Loucy (cell line): Measurements from ENCODE around the gene MGAT5B.

Experiments used
- H2AFZ ChIP-seq: fragments of 200-600 bp; sonication (generic); 2 replicates; pipeline ENCODE4 v1.6.0; 2016; ENCODE audit warnings: antibody characterized with exemption, mild to moderate bottlenecking, low read length, moderate library complexity
- H3F3A ChIP-seq: fragments of 200-600 bp; 2 replicates; pipeline ENCODE4 v1.6.0; 2016; ENCODE audit warnings: antibody characterized with exemption, low read depth, mild to moderate bottlenecking
- H3K27me3 ChIP-seq: fragments of 200-600 bp; sonication (generic); 2 replicates; pipeline ENCODE4 v1.6.1; 2014; ENCODE audit warnings: low read length, mild to moderate bottlenecking; ENCODE audit not compliant: insufficient read depth, poor library complexity, severe bottlenecking
- H3K36me3 ChIP-seq: fragments of 200-600 bp; sonication (generic); 2 replicates; pipeline ENCODE4 v1.6.1; 2016; ENCODE audit warnings: low read length; ENCODE audit not compliant: insufficient read depth
- H3K4me1 ChIP-seq: fragments of 200-600 bp; sonication (generic); 2 replicates; pipeline ENCODE4 v1.5.1; 2014; ENCODE audit warnings: low read length, mild to moderate bottlenecking; ENCODE audit not compliant: insufficient read depth, poor library complexity, severe bottlenecking
- H3K4me2 ChIP-seq: fragments of 200-600 bp; sonication (generic); 2 replicates; pipeline ENCODE4 v1.6.0; 2014; ENCODE audit warnings: antibody characterized with exemption, low read length, low read depth, mild to moderate bottlenecking; ENCODE audit not compliant: poor library complexity, severe bottlenecking
- H3K4me3 ChIP-seq: fragments of 200-600 bp; sonication (generic); 2 replicates; pipeline ENCODE4 v1.5.1; 2014; ENCODE audit warnings: low read length, mild to moderate bottlenecking, mixed read lengths; ENCODE audit not compliant: poor library complexity, severe bottlenecking
- H3K79me2 ChIP-seq: fragments of 200-600 bp; sonication (generic); 2 replicates; pipeline ENCODE4 v1.6.1; 2014; ENCODE audit warnings: low read length; ENCODE audit not compliant: insufficient read depth
- H3K9ac ChIP-seq: fragments of 200-600 bp; sonication (generic); 2 replicates; pipeline ENCODE4 v1.6.0; 2014; ENCODE audit warnings: mild to moderate bottlenecking, low read depth, low read length, moderate library complexity; ENCODE audit not compliant: poor library complexity, severe bottlenecking
- H3K9me2 ChIP-seq: fragments of 200-600 bp; sonication (generic); replicated peaks from 2 replicates; pipeline ENCODE4 v1.6.1; 2016; ENCODE audit warnings: low read depth, low read length, mixed read lengths
- H3K9me3 ChIP-seq: fragments of 200-600 bp; sonication (generic); 2 replicates; pipeline ENCODE4 v1.6.1; 2014; ENCODE audit warnings: mild to moderate bottlenecking, antibody characterized with exemption, low read length, low read depth; ENCODE audit not compliant: insufficient read depth
- H4K20me1 ChIP-seq: fragments of 200-600 bp; sonication (generic); 2 replicates; pipeline ENCODE4 v1.6.0; 2014; ENCODE audit warnings: antibody characterized with exemption, low read length, mild to moderate bottlenecking; ENCODE audit not compliant: insufficient read depth, poor library complexity, severe bottlenecking
- CTCF ChIP-seq: fragments of 200-600 bp; sonication (generic); conservative IDR thresholded peaks from 2 replicates; pipeline ENCODE4 v1.5.1; 2014; ENCODE audit warnings: mild to moderate bottlenecking, antibody characterized with exemption, low read length
- EZH2phosphoT487 ChIP-seq: fragments of 200-600 bp; IDR thresholded peaks from 2 replicates; pipeline ENCODE4 v1.6.1; 2018; ENCODE audit warnings: antibody characterized with exemption, mild to moderate bottlenecking, moderate library complexity, borderline replicate concordance

The MGAT5B gene

GRCh38 chr17:76948726-76949342 is 80.6 kb downstream of the MGAT5B start:
- H2AFZ ChIP-seq, result no peak overlapping the region
- H3K27me3 ChIP-seq, result no peaks in the 10 kb centered on the region
- H3K9me2 ChIP-seq, result no peaks in the 10 kb centered on the region
- no peaks in the 10 kb centered on the region for H3K36me3 ChIP-seq
- H3K4me2 ChIP-seq, result no peak overlapping the region
- no peaks in the 10 kb centered on the region for H3K9me3 ChIP-seq
- H3K4me1 ChIP-seq, result peaks cover 4% of the 10 kb centered on the region
- H4K20me1 ChIP-seq, result no peaks in the 10 kb centered on the region
- no peaks in the 10 kb centered on the region for H3F3A ChIP-seq
- no peaks in the 10 kb centered on the region for H3K79me2 ChIP-seq
- no peak overlapping the region for H3K9ac ChIP-seq
- H3K4me3 ChIP-seq, result no peak overlapping the region
- TF ChIP-seq EZH2phosphoT487 (no peak), CTCF (no peak)

- no peaks in the 10 kb centered on the region for H3K79me2 ChIP-seq
- no peaks in the 10 kb centered on the region for H3K36me3 ChIP-seq
- no peak overlapping the region for H3K4me3 ChIP-seq
- no peaks in the 10 kb centered on the region for H3K9me3 ChIP-seq
- H3K9me2 ChIP-seq, result no peaks in the 10 kb centered on the region
- H3F3A ChIP-seq, result no peaks in the 10 kb centered on the region
- H2AFZ ChIP-seq, result no peak overlapping the region
- TF ChIP-seq CTCF (no peak), EZH2phosphoT487 (no peak)
- H3K4me2 ChIP-seq, result no peak overlapping the region
- no peaks in the 10 kb centered on the region for H4K20me1 ChIP-seq
- H3K27me3 ChIP-seq, result no peaks in the 10 kb centered on the region
- H3K4me1 ChIP-seq, result peaks cover 4% of the 10 kb centered on the region
- no peak overlapping the region for H3K9ac ChIP-seq
These were observed 81.9 kb downstream of the MGAT5B start for GRCh38 chr17:76949913-76950695.

GRCh38 chr17:76951375-76951905 is 83.2 kb downstream of the MGAT5B start:
- no peak overlapping the region for H3K4me2 ChIP-seq
- TF ChIP-seq EZH2phosphoT487, result no peak
- TF ChIP-seq CTCF, result no peak
- no peak overlapping the region for H2AFZ ChIP-seq
- H3K9me3 ChIP-seq, result no peaks in the 10 kb centered on the region
- no peaks in the 10 kb centered on the region for H3K79me2 ChIP-seq
- no peak overlapping the region for H3K9ac ChIP-seq
- no peaks in the 10 kb centered on the region for H4K20me1 ChIP-seq
- no peaks in the 10 kb centered on the region for H3F3A ChIP-seq
- H3K36me3 ChIP-seq, result no peaks in the 10 kb centered on the region
- no peak overlapping the region for H3K4me3 ChIP-seq
- H3K27me3 ChIP-seq, result no peaks in the 10 kb centered on the region
- H3K4me1 ChIP-seq, result peaks cover 4% of the 10 kb centered on the region
- H3K9me2 ChIP-seq, result no peaks in the 10 kb centered on the region
